T1000 (cell line): ENCODE results near the gene SMIM5.
"Not testable (repeated sequence)": the region's sequence is repeated elsewhere in the genome, so short reads cannot be mapped to it uniquely, and the experiment has no call there.

Source experiments
- DNase-seq: peaks from one replicate; lab custom pipeline; 2025; ENCODE audit warnings: mixed read lengths; lab: John Stamatoyannopoulos, UW

The SMIM5 gene

GRCh38 chr17:75632863-75633485 lies at the start of gene SMIM5:
SMIM5 (plus strand) TSS chr17:75633434; CDS start chr17:75640202, 6,768 bp downstream.
- DNase-seq = peak; percentile 83

- DNase-seq = no peak
Observed at GRCh38 chr17:75584849-75585175, 48.4 kb upstream of the SMIM5 start.

GRCh38 chr17:75587675-75588595 lies 45.3 kb upstream of the SMIM5 start, which contains the start of gene MYO15B:
MYO15B (plus strand) TSS chr17:75587800; CDS start chr17:75588058, 258 bp downstream.
- DNase-seq = no peak

GRCh38 chr17:75588596-75589011 lies 44.6 kb upstream of the SMIM5 start:
- DNase-seq = no peak

- DNase-seq = peak; percentile 86
Observed at GRCh38 chr17:75589012-75589918, 44.0 kb upstream of the SMIM5 start.

- no peak for DNase-seq
Observed at GRCh38 chr17:75589919-75590303, 43.3 kb upstream of the SMIM5 start.

- no peak for DNase-seq
Observed at GRCh38 chr17:75590314-75590761, 42.9 kb upstream of the SMIM5 start.

- DNase-seq = no peak
Observed at GRCh38 chr17:75590849-75591721, 42.1 kb upstream of the SMIM5 start.

- DNase-seq = no peak
Observed at GRCh38 chr17:75591722-75592302, 41.4 kb upstream of the SMIM5 start.

- DNase-seq = no peak
Observed at GRCh38 chr17:75592348-75593020, 40.8 kb upstream of the SMIM5 start.

GRCh38 chr17:75593430-75593829 lies 39.8 kb upstream of the SMIM5 start:
- DNase-seq = not testable (repeated sequence)

GRCh38 chr17:75594499-75595283 lies 38.5 kb upstream of the SMIM5 start:
- DNase-seq = no peak

GRCh38 chr17:75595284-75595919 lies 37.8 kb upstream of the SMIM5 start:
- no peak for DNase-seq

- no peak for DNase-seq
Observed at GRCh38 chr17:75595920-75596313, 37.3 kb upstream of the SMIM5 start.

- DNase-seq = no peak
Observed at GRCh38 chr17:75596320-75597087, 36.7 kb upstream of the SMIM5 start.

- no peak for DNase-seq
Observed at GRCh38 chr17:75601057-75601987, 31.9 kb upstream of the SMIM5 start.

- DNase-seq = no peak
Observed at GRCh38 chr17:75602644-75603043, 30.6 kb upstream of the SMIM5 start.
